ENCODE measurements around the gene USP47. TPM values are rescaled to one million over a fixed set of nuclear protein-coding genes. Genes with fewer than 3 reads are reported as not detected.
"Not testable (repeated sequence)": the region's sequence is repeated elsewhere in the genome, so short reads cannot be mapped to it uniquely, and the experiment has no call there.

USP47 gene
- total and polyA plus RNA-seq, 9 of the 15 experiments (the other 6 are each of a cell fraction or from before 2014, with no cell fraction given), result 13.1 to 63.6 (median 34.7) TPM

GRCh38 chr11:11831406-11831805 is 10.4 kb upstream of the USP47 start:
- H3K27ac ChIP-seq (ENCODE audit: extremely low read depth, low read depth, low read length); FAIRE-seq; H4K20me1 ChIP-seq (replicated peaks; ENCODE audit: control insufficient read depth, insufficient read depth, low read length); H3K79me2 ChIP-seq (ENCODE audit: control insufficient read depth, insufficient read depth, low read length); H3K9me3 ChIP-seq (replicated peaks; ENCODE audit: control insufficient read depth, insufficient read depth, low read depth, low read length); H3K36me3 ChIP-seq (ENCODE audit: control insufficient read depth, insufficient read depth, low read length); H3K27me3 ChIP-seq (ENCODE audit: control insufficient read depth in 2 of 2, insufficient read depth in 2 of 2, low read length in 2 of 2); H2AFZ ChIP-seq (ENCODE audit: low read depth, low read length); H3K9me1 ChIP-seq (ENCODE audit: control insufficient read depth, insufficient read depth, low read length); H3K9ac ChIP-seq (ENCODE audit: insufficient read depth in 1 of 2, low read depth in 2 of 2, low read length in 2 of 2); intact Hi-C loops (cut with micrococcal nuclease); BruUV-seq (replicated peaks); in situ Hi-C loops (cut with MboI); CTCF ChIA-PET (ENCODE audit: low intra/inter-chr PET ratio); DNase-seq (ENCODE audit: extremely low read depth in 1 of 4, low spot score in 3 of 4); H3K4me2 ChIP-seq (ENCODE audit: insufficient read depth, low read length); H3K4me3 ChIP-seq; ATAC-seq; H3K4me1 ChIP-seq (replicated peaks in 1 of 2; ENCODE audit: control insufficient read depth in 2 of 2, insufficient read depth in 2 of 2, low read length in 2 of 2): not testable (repeated sequence)
- WGBS (ENCODE audit: insufficient coverage, low coverage, missing lambda C conversion rate), result 62% methylated on average over 7 of the region's 7 CpGs
- POLR2A ChIA-PET, result interaction anchor here (1.0 kb wide), 1 partner anchor 9 kb away, joined by 3 read pairs; no protein-coding TSS in a partner anchor
- TF ChIP-seq CHAMP1 (IDR thresholded peaks at IDR 0.05) (peak; percentile 83), ASH1L (IDR thresholded peaks at IDR 0.05; ENCODE audit: borderline replicate concordance, low read depth, partially characterized antibody) (peak; percentile 59), RBM25 (IDR thresholded peaks at IDR 0.05; ENCODE audit: low read depth, low read length, severe bottlenecking) (peak; percentile 41), CC2D1A (IDR thresholded peaks at IDR 0.05) (peak; percentile 77), NFYB (IDR thresholded peaks at IDR 0.05; ENCODE audit: extremely low read depth, insufficient read length) (peak; percentile 75), ZBTB33 (CRISPR knock-in tag; IDR thresholded peaks at IDR 0.05) (0 out of 2 replicates have a peak, but pooled peaks have one; percentile 47)
